ENCODE results near the gene USP20. TPM values are rescaled to one million over a fixed set of nuclear protein-coding genes. Genes with fewer than 3 reads are reported as not detected.

USP20 gene
- total and polyA plus RNA-seq, 11 donors: 9.4 to 19.7 (median 12.9) TPM

- no peak for TF ChIP-seq POLR2A (IDR thresholded peaks at IDR 0.05)
- no peak for TF ChIP-seq CTCF (IDR thresholded peaks at IDR 0.05)
- 2 to 3% (median 2%) methylated on average over 24 to 32 of the region's 32 CpGs for WGBS, 4 donors
- H3K9me3 ChIP-seq: no peaks in the 10 kb centered on the region
- peaks cover 0 to 38% (median 18%) of the 10 kb centered on the region in 12 donors for H3K4me1 ChIP-seq
- intact Hi-C loops (cut with DNase I): loop anchor here in 2 of 10 donors (1.0 to 2.0 kb wide), 2 partner anchors 31 to 50 kb away; partner anchors contain the start of gene TOR1B (in 1 of the 2)
- no peaks in the 10 kb centered on the region for H3K27me3 ChIP-seq
- H3K36me3 ChIP-seq: peaks cover 0 to 39% (median 38%) of the 10 kb centered on the region in 9 donors
- peak in 3 of 4 donors; percentile 8 to 20 (median 15) for ATAC-seq
- peak overlapping the region; percentile 72 to 100 (median 88) for H3K4me3 ChIP-seq
- H3K27ac ChIP-seq: peak overlapping the region in 11 of 12 donors; percentile 25 to 96 (median 83)
- DNase-seq: no peak
Observed at GRCh38 chr9:129834489-129835127, 650 bp upstream of the USP20 start.

- ATAC-seq (no peak), DNase-seq (peak in 1 of 5 donors; percentile 34)
- WGBS, 4 donors: 0 to 3% (median 1%) methylated on average over 18 to 19 of the region's 19 CpGs
- H3K9me3 ChIP-seq: no peaks in the 10 kb centered on the region
- H3K36me3 ChIP-seq: peaks cover 0 to 27% (median 26%) of the 10 kb centered on the region in 9 donors
- intact Hi-C loops (cut with DNase I): loop anchor here in 2 of 10 donors (1.0 to 2.0 kb wide), 2 partner anchors 33 to 49 kb away; partner anchors contain the start of gene TOR1B (in 1 of the 2)
- peak overlapping the region in 9 of 12 donors; percentile 75 to 96 (median 84) for H3K27ac ChIP-seq
- peaks cover 0 to 42% (median 18%) of the 10 kb centered on the region in 12 donors for H3K4me1 ChIP-seq
- H3K4me3 ChIP-seq: peak overlapping the region; percentile 72 to 100 (median 88)
- TF ChIP-seq POLR2A (IDR thresholded peaks at IDR 0.05) (no peak), CTCF (IDR thresholded peaks at IDR 0.05) (no peak)
- H3K27me3 ChIP-seq: no peaks in the 10 kb centered on the region
Observed at GRCh38 chr9:129835860-129836223, 584 bp downstream of the USP20 start.

GRCh38 chr9:129836311-129837007 is 1.2 kb downstream of the USP20 start:
- WGBS, 4 donors: 46 to 55% (median 54%) methylated on average over 16 of the region's 16 CpGs
- TF ChIP-seq POLR2A (IDR thresholded peaks at IDR 0.05): no peak
- no peak for TF ChIP-seq CTCF (IDR thresholded peaks at IDR 0.05)
- intact Hi-C loops (cut with DNase I): no loop called here
- Histone ChIP-seq H3K4me3 (peak overlapping the region in 11 of 12 donors; percentile 72 to 100 (median 88)), H3K27me3 (no peaks in the 10 kb centered on the region), H3K9me3 (no peaks in the 10 kb centered on the region), H3K4me1 (peaks cover 0 to 42% (median 18%) of the 10 kb centered on the region in 12 donors), H3K36me3 (peaks cover 0 to 21% (median 20%) of the 10 kb centered on the region in 9 donors), H3K27ac (peak overlapping the region in 2 of 12 donors; percentile 84 to 96)
- peak in 1 of 5 donors; percentile 34 for DNase-seq
- ATAC-seq: no peak

- DNase-seq (no peak), ATAC-seq (no peak)
- WGBS, 4 donors: 88 to 93% (median 92%) methylated on average over 12 of the region's 12 CpGs
- no peaks in the 10 kb centered on the region for H3K9me3 ChIP-seq
- no peaks in the 10 kb centered on the region for H3K27me3 ChIP-seq
- TF ChIP-seq POLR2A (IDR thresholded peaks at IDR 0.05) (no peak), CTCF (IDR thresholded peaks at IDR 0.05) (no peak)
- intact Hi-C loops (cut with DNase I): no loop called here
- no peak overlapping the region for H3K27ac ChIP-seq
- H3K36me3 ChIP-seq: peaks cover 0 to 6% (median 0%) of the 10 kb centered on the region in 9 donors
- peaks cover 0 to 38% (median 17%) of the 10 kb centered on the region in 12 donors for H3K4me1 ChIP-seq
- H3K4me3 ChIP-seq: no peak overlapping the region
Observed at GRCh38 chr9:129838707-129839259, 3.5 kb downstream of the USP20 start.

All from heart left ventricle (tissue), 16 donors.